Tibial nerve (tissue), 4 donors: ENCODE data around the gene DTNBP1. TPM values are rescaled to one million over a fixed set of nuclear protein-coding genes. Genes with fewer than 3 reads are reported as not detected.

Experiments used
- DNase-seq, 2 donors: peaks; one replicate each; pipeline ENCODE4 v3.0.0-alpha.2; 2019; ENCODE audit warnings: low spot score in 2 of 2
- H3K27ac ChIP-seq, 4 donors: fragments of 200-600 bp; sonication (generic) in 3 of 4; one replicate each; pipeline ENCODE4 v1.5.1; 2017 to 2019; ENCODE audit warnings: mild to moderate bottlenecking in 1 of 4
- H3K27me3 ChIP-seq, 2 donors: fragments of 200-600 bp; sonication (generic) in 1 of 2; one replicate each; pipeline versions ENCODE4 v1.5.1 to v1.6.0; 2017 to 2019
- H3K36me3 ChIP-seq, 3 donors: fragments of 200-600 bp; sonication (generic); one replicate each; pipeline ENCODE4 v1.5.1; 2018 to 2019
- H3K4me1 ChIP-seq, 4 donors: fragments of 200-600 bp; sonication (generic) in 3 of 4; one replicate each; pipeline ENCODE4 v1.5.1; 2017 to 2019
- H3K4me3 ChIP-seq, 4 donors: fragments of 200-600 bp; sonication (generic) in 3 of 4; one replicate each; pipeline ENCODE4 v1.5.1; 2017 to 2019; ENCODE audit warnings: mild to moderate bottlenecking in 1 of 4, moderate library complexity in 1 of 4
- H3K9me3 ChIP-seq, 4 donors: fragments of 200-600 bp; sonication (generic) in 3 of 4; one replicate each; pipeline ENCODE4 v1.5.1; 2017 to 2019
- CTCF ChIP-seq, 5 experiments: fragments of 200-600 bp in 3 of 5; fragments of 450-650 bp in 2 of 5; sonication (generic) in 3 of 5; IDR thresholded peaks; one replicate each; pipeline ENCODE4 v1.5.1; 2016 to 2019; ENCODE audit warnings: antibody characterized with exemption in 5 of 5, mild to moderate bottlenecking in 3 of 5, moderate library complexity in 2 of 5
- EP300 ChIP-seq, 2 donors: sonication (generic); formaldehyde crosslinking; IDR thresholded peaks; one replicate each; pipeline ENCODE4 v1.6.1; 2017; ENCODE audit warnings: antibody characterized with exemption in 2 of 2, mild to moderate bottlenecking in 1 of 2
- POLR2A ChIP-seq, 2 donors: fragments of 450-650 bp; IDR thresholded peaks; one replicate each; pipeline ENCODE4 v1.6.1; 2017; ENCODE audit warnings: antibody characterized with exemption in 2 of 2, mild to moderate bottlenecking in 2 of 2, moderate library complexity in 2 of 2
- WGBS, 2 donors: methylation state at CpG; one replicate each; pipeline ENCODE4 v1.1.5; 2018; 5-methylcytosine and 5-hydroxymethylcytosine counted together
- total RNA-seq, 4 donors: library from RNA; depleted of rRNA; stranded (reverse); fragments of >200 nt; gene quantifications; one replicate each; pipeline ENCODE4 v1.1.0, GENCODE V29; 2016

DTNBP1 gene
- total RNA-seq, 4 donors from 2014 or later = 14.7 to 36.6 (median 16.1) TPM

- DNase-seq = no peak
- Histone ChIP-seq H3K9me3 (no peaks in the 10 kb centered on the region), H3K36me3 (no peaks in the 10 kb centered on the region), H3K27ac (no peak overlapping the region), H3K4me3 (no peak overlapping the region), H3K4me1 (peaks cover 0 to 21% (median 6%) of the 10 kb centered on the region in 4 donors), H3K27me3 (no peaks in the 10 kb centered on the region)
- no peak for TF ChIP-seq POLR2A (IDR thresholded peaks at IDR 0.05)
- TF ChIP-seq CTCF (IDR thresholded peaks at IDR 0.05) = no peak
- no peak for TF ChIP-seq EP300 (IDR thresholded peaks at IDR 0.05)
Observed at GRCh38 chr6:15665237-15665636, 2.4 kb upstream of the DTNBP1 start.

- no peak for DNase-seq
- 47 to 48% methylated on average over 18 of the region's 18 CpGs for WGBS, 2 donors
- TF ChIP-seq CTCF (IDR thresholded peaks at IDR 0.05) (no peak), EP300 (IDR thresholded peaks at IDR 0.05) (no peak), POLR2A (IDR thresholded peaks at IDR 0.05) (no peak)
- Histone ChIP-seq H3K4me1 (peaks cover 0 to 21% (median 6%) of the 10 kb centered on the region in 4 donors), H3K27me3 (no peaks in the 10 kb centered on the region), H3K4me3 (peak overlapping the region; percentile 75 to 99 (median 92)), H3K36me3 (no peaks in the 10 kb centered on the region), H3K9me3 (no peaks in the 10 kb centered on the region), H3K27ac (peak overlapping the region in 2 of 4 donors; percentile 87 to 92)
Observed at GRCh38 chr6:15663130-15663871, 473 bp upstream of the DTNBP1 start.

- H3K9me3 ChIP-seq = no peaks in the 10 kb centered on the region
- H3K4me3 ChIP-seq = peak overlapping the region; percentile 75 to 99 (median 92)
- H3K4me1 ChIP-seq = peaks cover 0 to 21% (median 6%) of the 10 kb centered on the region in 4 donors
- no peak for DNase-seq
- no peaks in the 10 kb centered on the region for H3K27me3 ChIP-seq
- WGBS, 2 donors = 19 to 27% methylated on average over 19 to 26 of the region's 26 CpGs
- H3K36me3 ChIP-seq = no peaks in the 10 kb centered on the region
- peak overlapping the region; percentile 69 to 92 (median 84) for H3K27ac ChIP-seq
- TF ChIP-seq EP300 (IDR thresholded peaks at IDR 0.05) (no peak), POLR2A (IDR thresholded peaks at IDR 0.05) (no peak), CTCF (IDR thresholded peaks at IDR 0.05) (no peak)
Observed at GRCh38 chr6:15661853-15662325, 939 bp downstream of the DTNBP1 start.

GRCh38 chr6:15659181-15659580 is 3.6 kb downstream of the DTNBP1 start:
- no peak overlapping the region for H3K4me3 ChIP-seq
- TF ChIP-seq EP300 (IDR thresholded peaks at IDR 0.05) (no peak), POLR2A (IDR thresholded peaks at IDR 0.05) (no peak), CTCF (IDR thresholded peaks at IDR 0.05) (no peak)
- WGBS, 2 donors = 77 to 84% methylated on average over 7 of the region's 7 CpGs
- H3K9me3 ChIP-seq = no peaks in the 10 kb centered on the region
- no peaks in the 10 kb centered on the region for H3K36me3 ChIP-seq
- no peak for DNase-seq
- H3K4me1 ChIP-seq = peaks cover 0 to 34% (median 6%) of the 10 kb centered on the region in 4 donors
- H3K27ac ChIP-seq = no peak overlapping the region
- no peaks in the 10 kb centered on the region for H3K27me3 ChIP-seq

- no peaks in the 10 kb centered on the region for H3K9me3 ChIP-seq
- no peaks in the 10 kb centered on the region for H3K36me3 ChIP-seq
- H3K4me1 ChIP-seq = peaks cover 0 to 39% (median 6%) of the 10 kb centered on the region in 4 donors
- H3K4me3 ChIP-seq = no peak overlapping the region
- WGBS, 2 donors = 83 to 90% methylated on average over 6 of the region's 6 CpGs
- no peak for DNase-seq
- no peak for TF ChIP-seq EP300 (IDR thresholded peaks at IDR 0.05)
- no peak for TF ChIP-seq POLR2A (IDR thresholded peaks at IDR 0.05)
- TF ChIP-seq CTCF (IDR thresholded peaks at IDR 0.05) = no peak
- no peak overlapping the region for H3K27ac ChIP-seq
- no peaks in the 10 kb centered on the region for H3K27me3 ChIP-seq
Observed at GRCh38 chr6:15658181-15658744, 4.6 kb downstream of the DTNBP1 start.
